HUDEP-2 (cell line): Measurements from ENCODE around the gene STX4.

Source experiments
- DNase-seq, 76 experiments: peaks; one replicate each; lab custom pipeline; 2025; ENCODE audit not compliant: unreplicated experiment in 76 of 76; lab: John Stamatoyannopoulos, UW

STX4 gene, protein sequence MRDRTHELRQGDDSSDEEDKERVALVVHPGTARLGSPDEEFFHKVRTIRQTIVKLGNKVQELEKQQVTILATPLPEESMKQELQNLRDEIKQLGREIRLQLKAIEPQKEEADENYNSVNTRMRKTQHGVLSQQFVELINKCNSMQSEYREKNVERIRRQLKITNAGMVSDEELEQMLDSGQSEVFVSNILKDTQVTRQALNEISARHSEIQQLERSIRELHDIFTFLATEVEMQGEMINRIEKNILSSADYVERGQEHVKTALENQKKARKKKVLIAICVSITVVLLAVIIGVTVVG

GRCh38 chr16:31032736-31033708 lies at the start of gene STX4:
Gene STX4 (plus strand): TSS chr16:31033558. CDS start chr16:31033806, 248 bp downstream.
- DNase-seq = peak; percentile 28 to 98 (median 94)

GRCh38 chr16:30983898-30984610 lies 49.3 kb upstream of the STX4 start:
- no peak for DNase-seq

DNA sequence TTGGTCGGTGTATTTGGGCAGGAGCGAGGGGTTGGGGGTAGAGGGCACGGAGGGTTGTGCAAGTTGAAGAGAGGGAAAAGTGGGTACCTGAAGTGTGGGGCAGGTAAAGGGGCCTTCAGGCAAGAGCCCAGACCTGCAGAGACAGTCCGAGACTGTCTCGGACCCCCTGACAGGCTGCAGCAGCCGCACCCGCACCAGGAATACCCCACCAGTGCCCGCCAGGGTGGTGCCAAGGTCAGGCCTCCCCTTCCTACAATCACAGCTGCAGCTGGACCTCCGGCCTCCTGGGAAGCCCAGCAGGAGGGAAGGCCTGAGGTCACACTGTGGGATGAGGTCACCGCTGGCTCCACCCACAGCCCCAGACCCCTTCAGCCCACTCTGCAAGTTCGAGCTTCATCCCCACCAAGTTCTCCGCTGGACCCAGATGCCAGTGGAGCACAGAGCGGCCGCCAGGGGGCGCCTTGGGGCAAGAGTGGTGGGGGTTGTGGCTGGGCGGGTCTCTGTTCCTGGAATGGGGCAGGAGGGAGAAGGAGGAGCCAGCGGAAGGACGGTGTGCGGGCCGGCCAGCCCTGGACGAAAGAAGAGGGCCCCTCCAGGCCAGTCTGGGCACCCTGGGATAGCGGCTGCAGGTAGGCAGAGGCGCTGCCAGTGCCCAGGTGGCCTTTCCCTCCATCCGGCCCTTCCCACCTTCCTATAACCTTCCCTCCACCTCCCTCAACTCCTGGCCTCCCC lies 48.5 kb upstream of the STX4 start, which contains the start of gene HSD3B7:
TSS of gene HSD3B7 (plus strand) at position 539 of the 732 bp plus-strand sequence. CDS start 452 bp downstream, outside the sequence.
- peak in 67 of 76 experiments; percentile 25 to 88 (median 71) for DNase-seq

- no peak for DNase-seq
Measured at GRCh38 chr16:30985401-30986128, 47.8 kb upstream of the STX4 start.

DNA sequence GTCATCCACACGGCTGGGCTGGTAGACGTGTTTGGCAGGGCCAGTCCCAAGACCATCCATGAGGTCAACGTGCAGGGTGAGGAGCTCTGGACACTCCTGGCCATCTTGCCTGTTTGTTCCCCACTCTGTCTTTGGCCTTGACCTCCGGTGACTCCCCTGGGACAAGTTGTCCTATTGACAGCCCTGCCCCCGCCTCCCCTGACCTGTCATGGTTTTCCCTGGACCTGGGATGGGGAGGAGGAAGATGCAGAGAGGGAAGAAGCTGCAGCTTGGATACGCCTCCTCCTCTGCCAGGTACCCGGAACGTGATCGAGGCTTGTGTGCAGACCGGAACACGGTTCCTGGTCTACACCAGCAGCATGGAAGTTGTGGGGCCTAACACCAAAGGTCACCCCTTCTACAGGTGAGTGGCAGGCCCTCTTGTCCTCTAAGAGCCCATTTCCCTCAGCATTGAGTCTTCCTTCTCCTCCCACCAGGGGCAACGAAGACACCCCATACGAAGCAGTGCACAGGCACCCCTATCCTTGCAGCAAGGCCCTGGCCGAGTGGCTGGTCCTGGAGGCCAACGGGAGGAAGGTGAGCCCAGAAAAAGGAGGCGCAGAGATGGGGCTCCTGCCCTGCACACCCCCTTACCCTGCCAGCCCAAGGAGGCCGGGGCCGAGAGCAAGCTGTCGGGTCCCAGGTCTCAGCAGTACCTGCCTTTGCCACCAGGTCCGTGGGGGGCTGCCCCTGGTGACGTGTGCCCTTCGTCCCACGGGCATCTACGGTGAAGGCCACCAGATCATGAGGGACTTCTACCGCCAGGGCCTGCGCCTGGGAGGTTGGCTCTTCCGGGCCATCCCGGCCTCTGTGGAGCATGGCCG lies 47.0 kb upstream of the STX4 start:
- no peak for DNase-seq

DNA sequence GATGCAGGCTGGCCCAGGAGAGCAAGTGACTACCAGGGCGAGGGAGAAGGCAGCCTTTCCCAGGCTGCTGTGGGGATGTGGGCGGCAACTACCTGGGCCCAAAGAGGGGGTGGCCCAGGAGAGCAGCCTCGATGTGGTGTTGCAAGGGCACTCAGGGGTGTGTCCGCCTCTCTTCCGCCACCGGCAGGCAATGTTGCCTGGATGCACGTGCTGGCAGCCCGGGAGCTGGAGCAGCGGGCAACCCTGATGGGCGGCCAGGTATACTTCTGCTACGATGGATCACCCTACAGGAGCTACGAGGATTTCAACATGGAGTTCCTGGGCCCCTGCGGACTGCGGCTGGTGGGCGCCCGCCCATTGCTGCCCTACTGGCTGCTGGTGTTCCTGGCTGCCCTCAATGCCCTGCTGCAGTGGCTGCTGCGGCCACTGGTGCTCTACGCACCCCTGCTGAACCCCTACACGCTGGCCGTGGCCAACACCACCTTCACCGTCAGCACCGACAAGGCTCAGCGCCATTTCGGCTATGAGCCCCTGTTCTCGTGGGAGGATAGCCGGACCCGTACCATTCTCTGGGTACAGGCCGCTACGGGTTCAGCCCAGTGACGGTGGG lies 45.7 kb upstream of the STX4 start:
- no peak for DNase-seq

GRCh38 chr16:30989469-30990047 lies 43.8 kb upstream of the STX4 start:
- DNase-seq = no peak

GRCh38 chr16:30990105-30990504 lies 43.3 kb upstream of the STX4 start:
- DNase-seq = no peak

GRCh38 chr16:30991052-30991451 lies 42.3 kb upstream of the STX4 start:
- no peak for DNase-seq

DNA sequence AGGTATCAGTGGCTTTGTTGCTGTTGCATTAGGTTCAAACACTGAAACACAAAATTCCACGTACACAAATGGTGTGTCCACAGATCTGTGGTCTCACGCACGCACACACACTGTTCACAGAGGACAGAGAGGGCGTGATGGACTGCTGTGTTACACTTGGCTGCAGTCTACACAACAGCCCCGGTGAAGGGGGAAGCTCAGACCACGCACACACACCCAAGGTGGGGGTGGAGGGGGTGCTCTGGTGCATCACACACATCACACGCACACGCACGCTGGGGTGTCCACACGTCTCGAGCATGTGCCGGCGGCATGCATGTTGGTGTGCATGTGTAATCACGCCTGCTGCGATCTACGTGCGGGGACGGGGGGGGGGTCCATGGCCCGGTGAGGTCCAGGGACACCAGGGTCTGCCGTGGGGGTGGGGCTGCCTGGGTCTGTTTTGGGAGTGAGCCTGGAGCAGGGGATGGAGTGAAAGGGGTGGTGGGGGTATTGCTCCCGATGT lies 41.0 kb upstream of the STX4 start:
- DNase-seq = no peak

DNA sequence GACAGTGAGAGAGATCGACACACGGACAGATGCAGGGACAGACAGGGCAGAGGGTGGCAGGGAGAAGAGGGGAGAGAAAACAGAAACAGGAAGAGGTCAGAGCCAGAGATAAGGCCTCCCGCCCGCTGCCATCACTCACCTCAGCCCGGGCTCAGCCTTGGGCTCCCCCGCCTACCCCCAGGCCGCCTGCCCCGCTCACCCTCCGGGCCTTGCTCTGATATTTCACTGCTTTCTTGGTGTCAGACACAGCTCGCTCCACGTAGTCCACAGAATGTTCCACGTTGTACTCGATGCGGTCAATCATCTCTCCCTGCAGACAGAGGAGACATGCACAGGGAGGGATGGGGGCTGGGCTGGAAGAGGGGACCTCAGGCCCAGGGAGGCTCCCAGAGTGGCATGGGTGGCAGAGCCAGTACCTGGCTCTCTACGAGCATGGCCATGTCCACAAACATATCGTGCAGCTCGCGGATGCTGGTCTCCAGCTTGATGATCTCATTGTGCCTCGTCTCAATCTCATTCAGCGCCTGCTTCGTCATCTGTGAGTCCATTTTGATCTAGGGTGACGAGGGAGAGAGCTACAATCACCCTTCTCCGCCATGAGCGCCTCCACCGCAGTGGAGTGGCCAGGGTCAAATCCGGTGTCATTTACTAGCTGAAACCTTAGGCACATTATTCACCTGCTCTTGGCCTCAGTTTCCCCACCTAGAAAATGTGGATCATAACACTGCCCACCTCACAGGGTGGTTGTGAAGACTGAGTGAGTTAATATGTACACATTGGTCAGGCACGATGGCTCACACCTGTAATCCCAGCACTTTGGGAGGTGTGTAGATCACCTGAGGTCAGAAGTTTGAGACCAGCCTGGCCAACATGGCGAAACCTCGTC lies 40.2 kb upstream of the STX4 start:
- peak in 33 of 76 experiments; percentile 9 to 51 (median 31) for DNase-seq

- DNase-seq = no peak
Measured at GRCh38 chr16:30995927-30996323, 37.4 kb upstream of the STX4 start.

- DNase-seq = no peak
Measured at GRCh38 chr16:30996324-30996984, 36.9 kb upstream of the STX4 start.

DNA sequence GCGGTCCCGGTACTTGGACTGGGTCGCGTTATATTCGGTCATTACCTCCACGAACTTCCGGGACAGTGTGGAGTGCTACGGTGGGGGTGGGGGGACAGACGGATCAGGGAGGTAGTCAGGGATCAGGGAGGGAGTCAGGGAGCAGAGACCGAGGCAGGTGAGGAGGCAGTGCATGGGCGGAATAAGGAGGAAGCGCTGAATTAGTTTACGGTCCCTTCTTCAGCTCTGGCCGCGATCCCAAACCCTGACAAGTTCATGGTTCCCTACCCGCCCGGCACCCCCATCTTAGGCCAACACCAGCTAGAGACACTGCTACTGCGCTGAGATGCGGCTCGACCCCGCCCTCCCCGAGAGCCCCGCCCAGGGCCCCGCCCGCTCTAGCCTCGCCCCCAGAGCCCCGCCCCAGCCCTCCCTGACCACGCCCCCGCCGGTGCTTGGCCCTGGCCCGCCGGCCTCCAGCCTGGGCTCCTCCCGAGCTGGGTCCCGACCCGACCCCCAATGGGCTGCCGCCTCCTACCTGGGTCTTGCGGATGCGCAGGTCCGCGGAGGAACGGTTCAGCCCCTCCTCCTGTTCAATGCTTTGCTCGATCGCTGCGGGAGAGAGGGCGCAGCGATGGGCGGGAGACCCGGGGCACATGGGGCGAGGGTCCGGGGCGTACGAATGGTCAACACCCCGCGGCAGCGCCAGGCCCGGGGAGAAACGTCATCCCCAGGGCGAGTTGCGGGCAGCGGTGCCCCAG lies 36.2 kb upstream of the STX4 start:
- peak in 66 of 76 experiments; percentile 9 to 85 (median 68) for DNase-seq
